ENCODE measurements around the gene KIAA0232. TPM values are rescaled to one million over a fixed set of nuclear protein-coding genes. Genes with fewer than 3 reads are reported as not detected.

The KIAA0232 gene
- polyA plus RNA-seq, 1 donor from 2014 or later: 57.6 TPM

DNA sequence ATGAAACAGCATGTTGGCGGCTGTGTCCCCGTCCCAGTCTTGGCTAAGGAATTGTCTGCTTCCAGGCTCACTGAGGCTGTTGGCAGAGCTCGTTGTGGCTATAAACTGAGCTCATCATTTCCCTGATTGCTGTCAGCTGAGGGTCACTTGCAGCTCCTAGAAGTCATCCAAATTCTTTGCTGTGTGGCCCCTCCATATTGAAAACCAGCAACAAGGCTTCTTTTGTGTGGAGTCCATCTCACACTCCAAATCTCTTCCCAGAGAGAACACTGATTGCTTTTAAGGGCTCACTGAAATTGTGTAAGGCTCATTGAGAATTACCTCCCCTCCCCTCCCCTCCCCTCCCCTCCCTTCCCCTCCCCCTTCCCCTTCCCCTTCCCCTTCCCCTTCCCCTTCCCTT lies 150.4 kb downstream of the KIAA0232 start:
- H3K79me2 ChIP-seq (replicated peaks; ENCODE audit: insufficient read depth, low read length): no peaks in the 10 kb centered on the region
- H3K4me2 ChIP-seq (ENCODE audit: low read length): no peak overlapping the region
- H3K36me3 ChIP-seq (ENCODE audit: insufficient read depth, low read length): no peaks in the 10 kb centered on the region
- no peak overlapping the region for H3K4me3 ChIP-seq (ENCODE audit: low read length)
- no peaks in the 10 kb centered on the region for H3K9me2 ChIP-seq (ENCODE audit: insufficient read depth, low read length)
- no peak for TF ChIP-seq RAD21 (conservative IDR thresholded peaks at IDR 0.05)
- no peak for TF ChIP-seq EP300 (conservative IDR thresholded peaks at IDR 0.05; ENCODE audit: poor library complexity, severe bottlenecking)
- no peak for TF ChIP-seq MXI1 (conservative IDR thresholded peaks at IDR 0.05; ENCODE audit: poor library complexity, severe bottlenecking)
- TF ChIP-seq EZH2 (IDR thresholded peaks at IDR 0.05; ENCODE audit: borderline replicate concordance, insufficient read depth, low read length, poor library complexity, severe bottlenecking): no peak
- TF ChIP-seq TAF1 (IDR thresholded peaks at IDR 0.05; ENCODE audit: low read depth): no peak
- TF ChIP-seq, protein P1, sequence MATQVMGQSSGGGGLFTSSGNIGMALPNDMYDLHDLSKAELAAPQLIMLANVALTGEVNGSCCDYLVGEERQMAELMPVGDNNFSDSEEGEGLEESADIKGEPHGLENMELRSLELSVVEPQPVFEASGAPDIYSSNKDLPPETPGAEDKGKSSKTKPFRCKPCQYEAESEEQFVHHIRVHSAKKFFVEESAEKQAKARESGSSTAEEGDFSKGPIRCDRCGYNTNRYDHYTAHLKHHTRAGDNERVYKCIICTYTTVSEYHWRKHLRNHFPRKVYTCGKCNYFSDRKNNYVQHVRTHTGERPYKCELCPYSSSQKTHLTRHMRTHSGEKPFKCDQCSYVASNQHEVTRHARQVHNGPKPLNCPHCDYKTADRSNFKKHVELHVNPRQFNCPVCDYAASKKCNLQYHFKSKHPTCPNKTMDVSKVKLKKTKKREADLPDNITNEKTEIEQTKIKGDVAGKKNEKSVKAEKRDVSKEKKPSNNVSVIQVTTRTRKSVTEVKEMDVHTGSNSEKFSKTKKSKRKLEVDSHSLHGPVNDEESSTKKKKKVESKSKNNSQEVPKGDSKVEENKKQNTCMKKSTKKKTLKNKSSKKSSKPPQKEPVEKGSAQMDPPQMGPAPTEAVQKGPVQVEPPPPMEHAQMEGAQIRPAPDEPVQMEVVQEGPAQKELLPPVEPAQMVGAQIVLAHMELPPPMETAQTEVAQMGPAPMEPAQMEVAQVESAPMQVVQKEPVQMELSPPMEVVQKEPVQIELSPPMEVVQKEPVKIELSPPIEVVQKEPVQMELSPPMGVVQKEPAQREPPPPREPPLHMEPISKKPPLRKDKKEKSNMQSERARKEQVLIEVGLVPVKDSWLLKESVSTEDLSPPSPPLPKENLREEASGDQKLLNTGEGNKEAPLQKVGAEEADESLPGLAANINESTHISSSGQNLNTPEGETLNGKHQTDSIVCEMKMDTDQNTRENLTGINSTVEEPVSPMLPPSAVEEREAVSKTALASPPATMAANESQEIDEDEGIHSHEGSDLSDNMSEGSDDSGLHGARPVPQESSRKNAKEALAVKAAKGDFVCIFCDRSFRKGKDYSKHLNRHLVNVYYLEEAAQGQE (IDR thresholded peaks at IDR 0.05; ENCODE audit: borderline replicate concordance): no peak
- TF ChIP-seq, protein P2, sequence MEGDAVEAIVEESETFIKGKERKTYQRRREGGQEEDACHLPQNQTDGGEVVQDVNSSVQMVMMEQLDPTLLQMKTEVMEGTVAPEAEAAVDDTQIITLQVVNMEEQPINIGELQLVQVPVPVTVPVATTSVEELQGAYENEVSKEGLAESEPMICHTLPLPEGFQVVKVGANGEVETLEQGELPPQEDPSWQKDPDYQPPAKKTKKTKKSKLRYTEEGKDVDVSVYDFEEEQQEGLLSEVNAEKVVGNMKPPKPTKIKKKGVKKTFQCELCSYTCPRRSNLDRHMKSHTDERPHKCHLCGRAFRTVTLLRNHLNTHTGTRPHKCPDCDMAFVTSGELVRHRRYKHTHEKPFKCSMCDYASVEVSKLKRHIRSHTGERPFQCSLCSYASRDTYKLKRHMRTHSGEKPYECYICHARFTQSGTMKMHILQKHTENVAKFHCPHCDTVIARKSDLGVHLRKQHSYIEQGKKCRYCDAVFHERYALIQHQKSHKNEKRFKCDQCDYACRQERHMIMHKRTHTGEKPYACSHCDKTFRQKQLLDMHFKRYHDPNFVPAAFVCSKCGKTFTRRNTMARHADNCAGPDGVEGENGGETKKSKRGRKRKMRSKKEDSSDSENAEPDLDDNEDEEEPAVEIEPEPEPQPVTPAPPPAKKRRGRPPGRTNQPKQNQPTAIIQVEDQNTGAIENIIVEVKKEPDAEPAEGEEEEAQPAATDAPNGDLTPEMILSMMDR (IDR thresholded peaks at IDR 0.05; ENCODE audit: poor library complexity, severe bottlenecking): no peak
- no peak for TF ChIP-seq SMC3 (conservative IDR thresholded peaks at IDR 0.05; ENCODE audit: poor library complexity)
- TF ChIP-seq POLR2AphosphoS5 (IDR thresholded peaks at IDR 0.05): no peak
- no peak overlapping the region for H2AFZ ChIP-seq (ENCODE audit: low read depth, low read length)
- H3F3A ChIP-seq (ENCODE audit: insufficient read depth, low read length, poor library complexity, severe bottlenecking): no peaks in the 10 kb centered on the region
- no peaks in the 10 kb centered on the region for H3K9me3 ChIP-seq (ENCODE audit: low read length)
- H3K9ac ChIP-seq (ENCODE audit: low read length): no peak overlapping the region
- no peak overlapping the region for H3K27ac ChIP-seq (ENCODE audit: low read length)
- no peaks in the 10 kb centered on the region for H4K20me1 ChIP-seq (ENCODE audit: insufficient read depth)
- H3K27me3 ChIP-seq (ENCODE audit: insufficient read depth, low read depth, low read length): no peaks in the 10 kb centered on the region

Other genes starting within 250 kb of the KIAA0232 start
- gene MAN2B2, start 207.5 kb upstream of the KIAA0232 start, polyA plus RNA-seq: 5.2 and 7.5 TPM in 2 replicates
- 284 and 322 TPM in 2 replicates for gene MRFAP1, start 142.0 kb upstream of the KIAA0232 start, polyA plus RNA-seq
- gene S100P, start 88.8 kb upstream of the KIAA0232 start, polyA plus RNA-seq: not detected in 2 replicates
- 421 and 438 TPM in 2 replicates for gene MRFAP1L1, start 72.9 kb upstream of the KIAA0232 start, polyA plus RNA-seq
- 21.2 and 31.9 TPM in 2 replicates for gene BLOC1S4, start 66.6 kb upstream of the KIAA0232 start, polyA plus RNA-seq
- 125 and 133 TPM in 2 replicates for gene TBC1D14, start 127.1 kb downstream of the KIAA0232 start, polyA plus RNA-seq

All from neural cell (in vitro differentiated cells).